Right lobe of liver (tissue), 6 donors: ENCODE data around the gene CFAP46. TPM values are rescaled to one million over a fixed set of nuclear protein-coding genes. Genes with fewer than 3 reads are reported as not detected.

ENCODE experiments used
- ATAC-seq, 4 donors: fragments of 200-7000 bp; cut with Tn5 transposase; one replicate each; pipeline ENCODE4 v1.9.1; 2020; ENCODE audit warnings: mild to moderate bottlenecking in 4 of 4, moderate library complexity in 4 of 4
- DNase-seq, 3 donors: peaks; one replicate each; pipeline ENCODE4 v3.0.0-alpha.2; 2020
- H3K27ac ChIP-seq, 3 donors: fragments of 200-600 bp; one replicate each; pipeline ENCODE4 v1.8.0; 2022
- H3K27me3 ChIP-seq, 2 donors: fragments of 200-600 bp; one replicate each; pipeline ENCODE4 v1.8.0; 2022
- H3K36me3 ChIP-seq, 4 donors: fragments of 200-600 bp; sonication (generic) in 1 of 4; one replicate each; pipeline versions ENCODE4 v1.5.1 to v1.8.0; 2017 to 2022; ENCODE audit warnings: control low read depth in 1 of 4
- H3K4me1 ChIP-seq, 4 donors: fragments of 200-600 bp; sonication (generic) in 1 of 4; one replicate each; pipeline versions ENCODE4 v1.5.1 to v1.8.0; 2017 to 2022; ENCODE audit warnings: control low read depth in 1 of 4
- H3K4me3 ChIP-seq, 3 donors: fragments of 200-600 bp; one replicate each; pipeline ENCODE4 v1.8.0; 2022
- H3K9me3 ChIP-seq, 4 donors: fragments of 200-600 bp; sonication (generic) in 1 of 4; one replicate each; pipeline versions ENCODE4 v1.5.1 to v1.8.0; 2017 to 2022; ENCODE audit warnings: control low read depth in 1 of 4
- CTCF ChIP-seq, 4 donors: fragments of 200-600 bp in 3 of 4; fragments of 450-650 bp in 1 of 4; IDR thresholded peaks; one replicate each; pipeline versions ENCODE4 v1.5.1 to v1.8.0; 2016 to 2022; ENCODE audit warnings: antibody characterized with exemption in 4 of 4, mild to moderate bottlenecking in 2 of 4
- POLR2A ChIP-seq: fragments of 450-650 bp; IDR thresholded peaks from one replicate; pipeline ENCODE4 v1.6.1; 2017; ENCODE audit warnings: antibody characterized with exemption, mild to moderate bottlenecking
- WGBS: methylation state at CpG from one replicate; pipeline ENCODE4 v1.1.6; 2018; ENCODE audit warnings: low coverage, low lambda C conversion rate; ENCODE audit not compliant: insufficient coverage; ENCODE audit errors: missing lambda C conversion rate; 5-methylcytosine and 5-hydroxymethylcytosine counted together
- intact Hi-C, 2 donors: fragments of 100-400 bp; cut with DNase I; formaldehyde crosslinking; loops; one replicate each; pipeline versions ENCODE4 v1.11.2 to v1.14.1; 2022
- long read RNA-seq: library from polyadenylated mRNA; unstranded; transcript quantifications from one replicate; pipeline ENCODE4 v2.0.0, GENCODE V29; 2019
- total RNA-seq, 6 experiments: library from RNA; depleted of rRNA in 2 of 6; stranded (reverse); fragments of >200 nt in 2 of 6; fragmentation: NEBNext Ultra II Directional in 3 of 6; extraction: Animal tissue kit (Norgen Biotek cat#: 25700) in 3 of 6; gene quantifications; one replicate each; pipeline versions ENCODE4 v1.1.0 to v1.2.4, GENCODE V29; 2016 to 2023
- donor health status: DM: no; HTN: yes; CAD: no.
- donor health status: DM: no; HTN: no; CAD: no.
- donor health status: DM: no; HTN: no; CAD: no.
- donor health status: DM: no; HTN: yes; CAD: no.
- donor health status: DM: no; HTN: yes; CAD: no.

Gene CFAP46
- under 1 TPM; 0.16 to 0.67 (median 0.32) TPM for total RNA-seq
- long read RNA-seq = 0 reads

GRCh38 chr10:132942101-132943057 lies at the start of gene CFAP46:
Gene CFAP46 (minus strand): TSS chr10:132942570. CDS start chr10:132942484, 86 bp downstream.
- no peak for TF ChIP-seq CTCF (IDR thresholded peaks at IDR 0.05)
- no peak for TF ChIP-seq POLR2A
- intact Hi-C loops = no loop called here
- peaks cover 0 to 6% (median 0%) of the 10 kb centered on the region in 4 donors for H3K4me1 ChIP-seq
- H3K9me3 ChIP-seq = no peaks in the 10 kb centered on the region
- 2% methylated on average over 18 of the region's 90 CpGs for WGBS
- no peak within 1 kb of the TSS for H3K27ac ChIP-seq
- DNase-seq = peak in 2 of 3 donors; percentile 63 to 66
- ATAC-seq = peak; percentile 39 to 66 (median 59)
- H3K27me3 ChIP-seq = peaks cover 0 to 6% of the 10 kb centered on the region in 2 donors
- H3K36me3 ChIP-seq = no peaks in the 10 kb centered on the region
- peak within 1 kb of the TSS; percentile 29 to 50 (median 37) for H3K4me3 ChIP-seq

GRCh38 chr10:132991706-132992432 lies 49.5 kb upstream of the CFAP46 start:
- Histone ChIP-seq H3K36me3 (no peaks in the 10 kb centered on the region), H3K4me3 (no peak overlapping the region), H3K27me3 (no peaks in the 10 kb centered on the region), H3K4me1 (no peaks in the 10 kb centered on the region), H3K9me3 (no peaks in the 10 kb centered on the region), H3K27ac (no peak overlapping the region)
- intact Hi-C loops = no loop called here
- DNase-seq (peak in 1 of 3 donors; percentile 26), ATAC-seq (no peak)
- no peak for TF ChIP-seq CTCF (IDR thresholded peaks at IDR 0.05)
- TF ChIP-seq POLR2A = no peak
- no CpG with 5 or more reads among the region's 20 CpGs for WGBS

GRCh38 chr10:132990684-132991545 lies 48.5 kb upstream of the CFAP46 start:
- DNase-seq = peak in 1 of 3 donors; percentile 48
- WGBS = 55% methylated on average over 14 of the region's 32 CpGs
- Histone ChIP-seq H3K27ac (no peak overlapping the region), H3K4me3 (no peak overlapping the region), H3K27me3 (no peaks in the 10 kb centered on the region), H3K36me3 (no peaks in the 10 kb centered on the region), H3K4me1 (no peaks in the 10 kb centered on the region), H3K9me3 (no peaks in the 10 kb centered on the region)
- intact Hi-C loops = no loop called here
- TF ChIP-seq POLR2A = no peak
- no peak for TF ChIP-seq CTCF (IDR thresholded peaks at IDR 0.05)
- ATAC-seq = no peak
